ENCODE data around the gene ESYT3. TPM values are rescaled to one million over a fixed set of nuclear protein-coding genes. Genes with fewer than 3 reads are reported as not detected.

ESYT3 gene
- total RNA-seq, 1 experiment from 2014 or later, result 2.6 TPM

- POLR2A ChIA-PET, result interaction anchor here (0.5 kb wide), 1 partner anchor 78 kb away, joined by 7 read pairs; no protein-coding TSS in a partner anchor
- intact Hi-C loops (cut with micrococcal nuclease; ENCODE audit: unreplicated experiment), result no loop called here
- DNase-seq (ENCODE audit: low read depth, low spot score), result no peak
- in situ Hi-C loops (cut with HindIII; ENCODE audit: low pct_unique_long_range_greater_than_20kb, low sequenced_read_pairs), result no loop called here
- Histone ChIP-seq H3K36me3 (ENCODE audit: control insufficient read depth, insufficient read depth, low read length) (no peaks in the 10 kb centered on the region), H3K27me3 (ENCODE audit: control insufficient read depth, insufficient read depth, low read length) (no peaks in the 10 kb centered on the region), H3K4me1 (ENCODE audit: control insufficient read depth, insufficient read depth, low read length) (no peaks in the 10 kb centered on the region), H3K27ac (ENCODE audit: low read length) (no peak overlapping the region), H3K9me3 (ENCODE audit: control insufficient read depth, insufficient read depth, low read depth, low read length) (no peaks in the 10 kb centered on the region), H3K4me3 (ENCODE audit: low read depth in 2 of 2, low read length in 2 of 2) (no peak overlapping the region)
- peak; percentile 40; the same call in 1 of the 2 replicates for ATAC-seq
- TF ChIP-seq CTCF (IDR thresholded peaks at IDR 0.05), result no peak
- TF ChIP-seq, protein P1, sequence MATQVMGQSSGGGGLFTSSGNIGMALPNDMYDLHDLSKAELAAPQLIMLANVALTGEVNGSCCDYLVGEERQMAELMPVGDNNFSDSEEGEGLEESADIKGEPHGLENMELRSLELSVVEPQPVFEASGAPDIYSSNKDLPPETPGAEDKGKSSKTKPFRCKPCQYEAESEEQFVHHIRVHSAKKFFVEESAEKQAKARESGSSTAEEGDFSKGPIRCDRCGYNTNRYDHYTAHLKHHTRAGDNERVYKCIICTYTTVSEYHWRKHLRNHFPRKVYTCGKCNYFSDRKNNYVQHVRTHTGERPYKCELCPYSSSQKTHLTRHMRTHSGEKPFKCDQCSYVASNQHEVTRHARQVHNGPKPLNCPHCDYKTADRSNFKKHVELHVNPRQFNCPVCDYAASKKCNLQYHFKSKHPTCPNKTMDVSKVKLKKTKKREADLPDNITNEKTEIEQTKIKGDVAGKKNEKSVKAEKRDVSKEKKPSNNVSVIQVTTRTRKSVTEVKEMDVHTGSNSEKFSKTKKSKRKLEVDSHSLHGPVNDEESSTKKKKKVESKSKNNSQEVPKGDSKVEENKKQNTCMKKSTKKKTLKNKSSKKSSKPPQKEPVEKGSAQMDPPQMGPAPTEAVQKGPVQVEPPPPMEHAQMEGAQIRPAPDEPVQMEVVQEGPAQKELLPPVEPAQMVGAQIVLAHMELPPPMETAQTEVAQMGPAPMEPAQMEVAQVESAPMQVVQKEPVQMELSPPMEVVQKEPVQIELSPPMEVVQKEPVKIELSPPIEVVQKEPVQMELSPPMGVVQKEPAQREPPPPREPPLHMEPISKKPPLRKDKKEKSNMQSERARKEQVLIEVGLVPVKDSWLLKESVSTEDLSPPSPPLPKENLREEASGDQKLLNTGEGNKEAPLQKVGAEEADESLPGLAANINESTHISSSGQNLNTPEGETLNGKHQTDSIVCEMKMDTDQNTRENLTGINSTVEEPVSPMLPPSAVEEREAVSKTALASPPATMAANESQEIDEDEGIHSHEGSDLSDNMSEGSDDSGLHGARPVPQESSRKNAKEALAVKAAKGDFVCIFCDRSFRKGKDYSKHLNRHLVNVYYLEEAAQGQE (IDR thresholded peaks at IDR 0.05; ENCODE audit: insufficient read depth in 1 of 2, low read depth in 2 of 2, low read length in 1 of 2), result no peak
- TF ChIP-seq TCF7L2 (IDR thresholded peaks at IDR 0.05; ENCODE audit: low read depth, low read length), result no peak
- TF ChIP-seq POLR2AphosphoS5 (IDR thresholded peaks at IDR 0.05; ENCODE audit: low read depth, low read length), result no peak
- no peak for TF ChIP-seq SIN3A (IDR thresholded peaks at IDR 0.05; ENCODE audit: borderline replicate concordance, insufficient read depth, low read depth, low read length)
- no TSS peak for BruUV-seq (replicated peaks)
- CTCF ChIA-PET, result interaction anchor here (1.3 kb wide), 1 partner anchor 464 kb away, joined by 4 read pairs; no protein-coding TSS in a partner anchor
Observed at GRCh38 chr3:138459619-138460535, 25.5 kb downstream of the ESYT3 start.

DNA sequence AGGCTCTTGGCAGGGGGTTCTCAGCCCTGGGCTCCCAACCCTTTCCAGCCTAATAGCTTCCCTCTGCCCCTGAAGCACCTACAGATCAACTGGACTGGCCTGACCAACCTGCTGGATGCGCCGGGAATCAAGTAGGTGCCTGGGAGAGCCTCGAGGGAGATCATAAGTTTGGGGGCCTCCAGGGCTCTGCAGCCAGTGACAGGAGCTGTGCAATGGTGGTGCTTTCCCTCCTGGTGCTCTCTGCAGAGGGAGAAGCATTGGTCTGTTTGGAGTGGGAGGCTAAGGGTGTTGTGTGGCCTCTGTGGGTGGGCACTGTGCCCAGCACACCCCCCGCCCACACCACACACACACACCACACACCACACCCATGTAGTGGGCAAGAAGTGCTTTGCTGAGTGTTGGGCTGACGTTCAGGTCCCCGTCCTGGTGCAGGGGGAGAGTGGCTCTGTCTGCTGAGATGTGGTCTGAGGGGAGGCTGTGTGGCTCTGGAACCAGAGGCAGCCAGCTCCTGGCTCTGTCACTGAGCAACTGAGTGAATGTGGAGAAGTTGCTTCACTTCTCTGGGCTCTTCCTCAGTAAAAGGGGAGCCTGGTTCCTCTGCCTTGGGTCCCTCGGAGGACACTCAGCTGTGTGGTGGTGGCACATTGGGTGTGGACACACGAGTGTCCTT is 26.3 kb downstream of the ESYT3 start:
- ChIA-PET CTCF (interaction anchor here (1.3 kb wide), 1 partner anchor 463 kb away, joined by 4 read pairs; no protein-coding TSS in a partner anchor), POLR2A (interaction anchor here (0.6 to 0.7 kb wide), 2 partner anchors 10 to 22 kb away, joined by 3 read pairs; no protein-coding TSS in a partner anchor)
- intact Hi-C loops (cut with micrococcal nuclease; ENCODE audit: unreplicated experiment), result no loop called here

More for the DNA sequence above, 26.3 kb downstream of the ESYT3 start:
- H3K4me1 ChIP-seq (ENCODE audit: control insufficient read depth, insufficient read depth, low read length), result no peaks in the 10 kb centered on the region
- in situ Hi-C loops (cut with HindIII; ENCODE audit: low pct_unique_long_range_greater_than_20kb, low sequenced_read_pairs), result no loop called here
- no peak for ATAC-seq
- H3K4me3 ChIP-seq (ENCODE audit: low read depth in 2 of 2, low read length in 2 of 2), result no peak overlapping the region
- H3K36me3 ChIP-seq (ENCODE audit: control insufficient read depth, insufficient read depth, low read length), result no peaks in the 10 kb centered on the region
- TF ChIP-seq CTCF (IDR thresholded peaks at IDR 0.05) (no peak), SIN3A (IDR thresholded peaks at IDR 0.05; ENCODE audit: borderline replicate concordance, insufficient read depth, low read depth, low read length) (no peak), TCF7L2 (IDR thresholded peaks at IDR 0.05; ENCODE audit: low read depth, low read length) (no peak), POLR2AphosphoS5 (IDR thresholded peaks at IDR 0.05; ENCODE audit: low read depth, low read length) (no peak)
- TF ChIP-seq, protein P1 (IDR thresholded peaks at IDR 0.05; ENCODE audit: insufficient read depth in 1 of 2, low read depth in 2 of 2, low read length in 1 of 2), result no peak
- H3K27ac ChIP-seq (ENCODE audit: low read length), result no peak overlapping the region
- no TSS peak for BruUV-seq (replicated peaks)
- no peak for DNase-seq (ENCODE audit: low read depth, low spot score)
- no peaks in the 10 kb centered on the region for H3K9me3 ChIP-seq (ENCODE audit: control insufficient read depth, insufficient read depth, low read depth, low read length)
- H3K27me3 ChIP-seq (ENCODE audit: control insufficient read depth, insufficient read depth, low read length), result no peaks in the 10 kb centered on the region

Measured in Panc1 (cell line).